WTC11 (cell line): ENCODE data around the gene SOX5.

Source experiments
- ATF2 ChIP-seq: sonication (generic); formaldehyde crosslinking; IDR thresholded peaks from 2 replicates; pipeline ENCODE4 v1.8.1; 2022; ENCODE audit warnings: low read depth, missing genetic modification reagents, borderline replicate concordance
- CTCF ChIP-seq: fragments of 200-600 bp; IDR thresholded peaks from 2 replicates; pipeline ENCODE4 v1.8.0; 2022; ENCODE audit warnings: antibody characterized with exemption
- FOXP4 ChIP-seq: sonication (generic); formaldehyde crosslinking; IDR thresholded peaks from 2 replicates; pipeline ENCODE4 v1.8.0; 2022; ENCODE audit warnings: mild to moderate bottlenecking, missing genetic modification reagents
- RELA ChIP-seq: sonication (generic); formaldehyde crosslinking; IDR thresholded peaks from 2 replicates; pipeline ENCODE4 v1.8.1; 2022; ENCODE audit warnings: missing genetic modification reagents, mild to moderate bottlenecking, borderline replicate concordance

- no peak for TF ChIP-seq ATF2
- TF ChIP-seq RELA (CRISPR knock-in tag): no peak
- TF ChIP-seq FOXP4: no peak
- no peak for TF ChIP-seq CTCF
These were observed 81.7 kb downstream of the SOX5 start for GRCh38 chr12:23867794-23868193.
